GM19043 (cell line): Measurements from ENCODE around the gene MAD1L1.

Experiments
- ATAC-seq: cut with Tn5 transposase; IDR thresholded peaks from one replicate; pipeline ENCODE4 v1.9.1; 2021; ENCODE audit warnings: low read depth; ENCODE audit not compliant: unreplicated experiment

MAD1L1 gene

GRCh38 chr7:2244404-2244995, 11.8 kb upstream of the MAD1L1 start:
- no peak for ATAC-seq

GRCh38 chr7:2243458-2243857, 10.7 kb upstream of the MAD1L1 start:
- no peak for ATAC-seq

GRCh38 chr7:2242541-2243429, 10.0 kb upstream of the MAD1L1 start:
- no peak for ATAC-seq

GRCh38 chr7:2241580-2242540, 9.1 kb upstream of the MAD1L1 start, which contains the start of the genes MRM2 and NUDT1:
TSS of gene MRM2 (minus strand) at chr7:2242205. CDS start at chr7:2242169, 36 bp downstream.
TSS of gene NUDT1 (plus strand) at chr7:2242226. CDS start at chr7:2244575, 2,349 bp downstream.
- peak; percentile 51 for ATAC-seq

GRCh38 chr7:2239242-2239641, 6.5 kb upstream of the MAD1L1 start:
- no peak for ATAC-seq

- ATAC-seq, result peak; percentile 74
Observed at GRCh38 chr7:2237109-2237602, 4.4 kb upstream of the MAD1L1 start.

GRCh38 chr7:2233926-2234325, 1.2 kb upstream of the MAD1L1 start:
- ATAC-seq, result no peak

GRCh38 chr7:2231992-2232765, 566 bp downstream of the MAD1L1 start:
- peak; percentile 27 for ATAC-seq

GRCh38 chr7:2230882-2231281, 1.9 kb downstream of the MAD1L1 start:
- ATAC-seq, result no peak

- ATAC-seq, result no peak
Observed at GRCh38 chr7:2230226-2230625, 2.5 kb downstream of the MAD1L1 start.

- no peak for ATAC-seq
Observed at GRCh38 chr7:2229467-2229866, 3.3 kb downstream of the MAD1L1 start.

GRCh38 chr7:2228921-2229320, 3.8 kb downstream of the MAD1L1 start:
- no peak for ATAC-seq

- no peak for ATAC-seq
Observed at GRCh38 chr7:2227699-2228098, 5.0 kb downstream of the MAD1L1 start.

GRCh38 chr7:2225830-2226229, 6.9 kb downstream of the MAD1L1 start:
- ATAC-seq, result no peak

- ATAC-seq, result no peak
Observed at GRCh38 chr7:2225336-2225735, 7.4 kb downstream of the MAD1L1 start.

- ATAC-seq, result no peak
Observed at GRCh38 chr7:2224934-2225333, 7.8 kb downstream of the MAD1L1 start.

- ATAC-seq, result no peak
Observed at GRCh38 chr7:2224491-2224928, 8.2 kb downstream of the MAD1L1 start.

GRCh38 chr7:2223321-2223720, 9.4 kb downstream of the MAD1L1 start:
- no peak for ATAC-seq

- no peak for ATAC-seq
Observed at GRCh38 chr7:2222516-2222915, 10.2 kb downstream of the MAD1L1 start.

GRCh38 chr7:2220954-2221353, 11.8 kb downstream of the MAD1L1 start:
- no peak for ATAC-seq
